GM23338 (cell line): ENCODE data around the gene EYS. TPM values are rescaled to one million over a fixed set of nuclear protein-coding genes. Genes with fewer than 3 reads are reported as not detected.

Source experiments
- ATAC-seq: fragments of 200-7000 bp; cut with Tn5 transposase; 3 replicates; pipeline ENCODE4 v1.9.1; 2020
- DNase-seq: peaks from one replicate; pipeline ENCODE4 v3.0.0-alpha.2; 2015; ENCODE audit warnings: low spot score
- H2AFZ ChIP-seq: fragments of 200-600 bp; sonication (generic); 2 replicates; pipeline ENCODE4 v1.8.0; 2016; ENCODE audit warnings: antibody characterized with exemption, mild to moderate bottlenecking, moderate library complexity
- H3F3A ChIP-seq: fragments of 200-600 bp; sonication (generic); replicated peaks from 2 replicates; pipeline ENCODE4 v1.8.0; 2017; ENCODE audit warnings: antibody characterized with exemption, mixed run types, low read depth
- H3K27ac ChIP-seq: fragments of 200-600 bp; sonication (generic); 2 replicates; pipeline ENCODE4 v1.6.1; 2016; ENCODE audit warnings: low read depth
- H3K27me3 ChIP-seq: fragments of 200-600 bp; sonication (generic); 2 replicates; pipeline ENCODE4 v1.8.0; 2016; ENCODE audit warnings: mild to moderate bottlenecking, mixed run types, moderate library complexity; ENCODE audit not compliant: insufficient read depth
- H3K36me3 ChIP-seq: fragments of 200-600 bp; sonication (generic); 2 replicates; pipeline ENCODE4 v1.8.0; 2016; ENCODE audit warnings: mild to moderate bottlenecking; ENCODE audit not compliant: insufficient read depth
- H3K4me1 ChIP-seq: fragments of 200-600 bp; sonication (generic); 2 replicates; pipeline ENCODE4 v1.8.0; 2016; ENCODE audit warnings: mild to moderate bottlenecking, moderate library complexity; ENCODE audit not compliant: insufficient read depth
- H3K4me2 ChIP-seq: fragments of 200-600 bp; sonication (generic); 2 replicates; pipeline ENCODE4 v1.7.1; 2017; ENCODE audit warnings: mixed run types
- H3K4me3 ChIP-seq: fragments of 200-600 bp; sonication (generic); 2 replicates; pipeline ENCODE4 v1.6.1; 2016; ENCODE audit warnings: mixed run types
- H3K79me2 ChIP-seq: fragments of 200-600 bp; sonication (generic); replicated peaks from 2 replicates; pipeline ENCODE4 v1.8.0; 2017; ENCODE audit warnings: mild to moderate bottlenecking; ENCODE audit not compliant: insufficient read depth
- H3K9me2 ChIP-seq: fragments of 200-600 bp; sonication (generic); 2 replicates; pipeline ENCODE4 v1.8.0; 2017; ENCODE audit not compliant: insufficient read depth
- H4K20me1 ChIP-seq: fragments of 200-600 bp; sonication (generic); replicated peaks from 2 replicates; pipeline ENCODE4 v1.8.0; 2017; ENCODE audit warnings: mild to moderate bottlenecking; ENCODE audit not compliant: insufficient read depth
- H3K27ac Mint-ChIP-seq: 2 replicates; pipeline ENCODE4 v1.8.0; 2020; ENCODE audit warnings: inconsistent platforms, mild to moderate bottlenecking, moderate library complexity, mixed read lengths
- H3K27me3 Mint-ChIP-seq: 3 replicates; pipeline ENCODE4 v1.8.0; 2022; ENCODE audit warnings: low read depth, mild to moderate bottlenecking, moderate library complexity, mixed read lengths, inconsistent platforms; ENCODE audit not compliant: insufficient read depth, poor library complexity
- H3K36me3 Mint-ChIP-seq: 3 replicates; pipeline ENCODE4 v1.8.0; 2021; ENCODE audit warnings: low read depth, mild to moderate bottlenecking, inconsistent platforms, moderate library complexity, mixed read lengths
- H3K4me1 Mint-ChIP-seq: 3 replicates; pipeline ENCODE4 v1.8.0; 2020; ENCODE audit warnings: mild to moderate bottlenecking, inconsistent platforms, mixed read lengths
- H3K4me3 Mint-ChIP-seq: 3 replicates; pipeline ENCODE4 v1.8.0; 2021; ENCODE audit warnings: moderate library complexity, mild to moderate bottlenecking, inconsistent platforms, mixed read lengths
- H3K9me3 Mint-ChIP-seq: 3 replicates; pipeline ENCODE4 v1.8.0; 2020; ENCODE audit warnings: moderate library complexity, mild to moderate bottlenecking, inconsistent platforms, mixed read lengths
- CREB1 ChIP-seq: fragments of 250-450 bp; sonication (Bioruptor Pico); IDR thresholded peaks from 2 replicates; pipeline ENCODE4 v1.5.0; 2020; ENCODE audit warnings: low read depth, mild to moderate bottlenecking, moderate library complexity
- CTCF ChIP-seq, 2 experiments: fragments of 200-600 bp in 1 of 2; sonication (generic) in 1 of 2; conservative IDR thresholded peaks; 2 replicates each; pipeline versions ENCODE4 v1.5.1 to v1.6.1; 2016 to 2017; ENCODE audit warnings: antibody characterized with exemption in 2 of 2, low read depth in 2 of 2, mild to moderate bottlenecking in 2 of 2, moderate library complexity in 1 of 2
- ETS1 ChIP-seq: IDR thresholded peaks from 2 replicates; pipeline ENCODE4 v1.6.1; 2016; ENCODE audit warnings: antibody characterized with exemption
- EZH2 ChIP-seq: fragments of 200-600 bp; sonication (generic); IDR thresholded peaks from one replicate; pipeline ENCODE4 v1.8.0; 2017; ENCODE audit warnings: antibody characterized with exemption, mild to moderate bottlenecking, low read depth; ENCODE audit not compliant: unreplicated experiment
- EZH2phosphoT487 ChIP-seq: fragments of 200-600 bp; sonication (generic); IDR thresholded peaks from one replicate; pipeline ENCODE4 v1.8.1; 2018; ENCODE audit warnings: antibody characterized with exemption; ENCODE audit not compliant: unreplicated experiment
- JUNB ChIP-seq: IDR thresholded peaks from one replicate; pipeline ENCODE4 v1.6.1; 2016; ENCODE audit warnings: antibody characterized with exemption; ENCODE audit not compliant: unreplicated experiment
- NANOG ChIP-seq: IDR thresholded peaks from 2 replicates; pipeline ENCODE4 v1.6.1; 2016; ENCODE audit warnings: antibody characterized with exemption, borderline replicate concordance
- POLR2AphosphoS5 ChIP-seq: IDR thresholded peaks from 2 replicates; pipeline ENCODE4 v1.6.1; 2016; ENCODE audit warnings: antibody characterized with exemption, low read depth
- REST ChIP-seq: IDR thresholded peaks from one replicate; pipeline ENCODE4 v1.6.1; 2018; ENCODE audit warnings: antibody characterized with exemption; ENCODE audit not compliant: unreplicated experiment
- STAT1 ChIP-seq: IDR thresholded peaks from one replicate; pipeline ENCODE4 v1.6.1; 2016; ENCODE audit warnings: antibody characterized with exemption; ENCODE audit not compliant: unreplicated experiment
- ZNF114 ChIP-seq: fragments of 250-450 bp; sonication (Bioruptor Pico); IDR thresholded peaks from 2 replicates; pipeline ENCODE4 v1.5.0; 2020; ENCODE audit warnings: mild to moderate bottlenecking, moderate library complexity
- ZNF331 ChIP-seq: fragments of 250-450 bp; sonication (Bioruptor Pico); IDR thresholded peaks from 2 replicates; pipeline ENCODE4 v1.5.0; 2020; ENCODE audit warnings: low read depth, mild to moderate bottlenecking, moderate library complexity
- ZNF462 ChIP-seq: fragments of 250-450 bp; sonication (Bioruptor Pico); IDR thresholded peaks from 2 replicates; pipeline ENCODE4 v1.5.0; 2020; ENCODE audit warnings: mild to moderate bottlenecking, moderate library complexity
- polyA plus RNA-seq: library from polyadenylated mRNA; unstranded; fragments of >200 nt; fragmentation: Nextera tagmentation; extraction: Ambion mirVana; gene quantifications from 2 replicates; pipeline ENCODE4 v1.2.1, GENCODE V29; 2016
- total RNA-seq: library from RNA; depleted of rRNA; stranded (reverse); fragments of >200 nt; shearing (Covaris generic); gene quantifications from 2 replicates; pipeline ENCODE4 v1.2.3, GENCODE V29; 2014

The EYS gene
- total and polyA plus RNA-seq, 2 experiments from 2014 or later = 0.38 to 0.52 TPM

GRCh38 chr6:63808576-63808975 lies 1898.5 kb downstream of the EYS start:
- H3F3A ChIP-seq = no peaks in the 10 kb centered on the region
- no peak overlapping the region for H3K27ac ChIP-seq
- DNase-seq (no peak), ATAC-seq (no peak)
- H3K4me3 ChIP-seq = no peak overlapping the region
- Mint-ChIP-seq H3K27ac (no peak overlapping the region), H3K4me1 (peaks cover 11% of the 10 kb centered on the region; the same call in 2 of the 3 replicates), H3K4me3 (no peak overlapping the region), H3K27me3 (peaks cover 2% of the 10 kb centered on the region), H3K36me3 (no peaks in the 10 kb centered on the region), H3K9me3 (no peaks in the 10 kb centered on the region; the same call in 2 of the 3 replicates)
- no peaks in the 10 kb centered on the region for H4K20me1 ChIP-seq
- no peaks in the 10 kb centered on the region for H3K36me3 ChIP-seq
- H3K27me3 ChIP-seq = no peaks in the 10 kb centered on the region
- H3K79me2 ChIP-seq = no peaks in the 10 kb centered on the region
- no peaks in the 10 kb centered on the region for H3K9me2 ChIP-seq
- no peaks in the 10 kb centered on the region; the same call in 1 of the 2 replicates for H3K4me1 ChIP-seq
- H3K4me2 ChIP-seq = no peak overlapping the region
- H2AFZ ChIP-seq = no peak overlapping the region
- TF ChIP-seq ZNF331 (no peak), CTCF (conservative IDR thresholded peaks at IDR 0.05; ENCODE audit: low read depth in 2 of 2) (no peak), ZNF114 (CRISPR knock-in tag) (no peak), NANOG (no peak), JUNB (no peak), CREB1 (CRISPR knock-in tag) (no peak), REST (no peak), EZH2 (no peak), ETS1 (no peak), EZH2phosphoT487 (no peak), POLR2AphosphoS5 (no peak), STAT1 (no peak), ZNF462 (no peak)
